H1 (cell line): ENCODE measurements around the gene SLC36A4. TPM values are rescaled to one million over a fixed set of nuclear protein-coding genes. Genes with fewer than 3 reads are reported as not detected.

ENCODE experiments used
- ZNF274 ChIP-seq: IDR thresholded peaks from 2 replicates; pipeline ENCODE4 v1.7.0; 2012; ENCODE audit warnings: low read length, borderline replicate concordance; ENCODE audit errors: extremely low read depth
- polyA plus RNA-seq, 7 experiments: library from polyadenylated mRNA; depleted of rRNA in 3 of 7; stranded (reverse) in 5 of 7; unstranded in 2 of 7; fragments of >200 nt in 5 of 7; fragments of 200-250 nt in 2 of 7; gene quantifications; 1 replicate in 5 of 7; 2 replicates in 1 of 7; 4 replicates in 1 of 7; pipeline versions ENCODE4 v1.2.1 to v1.2.3, GENCODE V29; 2011 to 2013; ENCODE audit warnings: missing spikeins in 2 of 7, mixed read lengths in 2 of 7
- total RNA-seq: library from RNA; stranded (reverse); fragmentation: NEBNext Ultra II Directional; extraction: Animal tissue kit (Norgen Biotek cat#: 25700); gene quantifications from 2 replicates; pipeline ENCODE4 v1.2.1, GENCODE V29; 2021
- TF ChIP-seq, protein P1 (sequence below): IDR thresholded peaks from 2 replicates; pipeline ENCODE4 v1.6.1; 2012; ENCODE audit warnings: low read length, inconsistent platforms

The SLC36A4 gene
- total and polyA plus RNA-seq, 2 of the 8 experiments (the other 6 are each of a cell fraction or from before 2014, with no cell fraction given) = 10.2 to 22.7 TPM

DNA sequence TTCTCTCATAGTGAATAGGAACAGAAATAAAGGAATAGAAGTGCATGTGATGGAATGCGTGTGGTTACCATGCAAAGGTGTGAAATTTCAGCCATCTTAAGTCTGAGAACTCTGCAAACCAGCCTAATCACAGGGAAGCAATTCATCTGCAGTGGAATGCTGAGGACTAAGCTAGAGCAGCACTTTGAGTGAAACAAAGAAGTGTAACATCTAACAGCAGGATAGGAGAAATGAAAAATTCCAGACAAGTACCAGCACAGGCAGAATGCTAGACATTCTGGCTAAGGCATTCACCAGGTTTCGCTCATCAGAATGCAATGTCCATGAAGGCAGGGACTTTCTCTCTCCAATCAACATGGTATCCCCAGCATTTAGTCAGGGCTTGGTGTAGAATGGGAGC is 41.2 kb upstream of the SLC36A4 start (continued):
- no peak for TF ChIP-seq ZNF274
- TF ChIP-seq, protein P1, sequence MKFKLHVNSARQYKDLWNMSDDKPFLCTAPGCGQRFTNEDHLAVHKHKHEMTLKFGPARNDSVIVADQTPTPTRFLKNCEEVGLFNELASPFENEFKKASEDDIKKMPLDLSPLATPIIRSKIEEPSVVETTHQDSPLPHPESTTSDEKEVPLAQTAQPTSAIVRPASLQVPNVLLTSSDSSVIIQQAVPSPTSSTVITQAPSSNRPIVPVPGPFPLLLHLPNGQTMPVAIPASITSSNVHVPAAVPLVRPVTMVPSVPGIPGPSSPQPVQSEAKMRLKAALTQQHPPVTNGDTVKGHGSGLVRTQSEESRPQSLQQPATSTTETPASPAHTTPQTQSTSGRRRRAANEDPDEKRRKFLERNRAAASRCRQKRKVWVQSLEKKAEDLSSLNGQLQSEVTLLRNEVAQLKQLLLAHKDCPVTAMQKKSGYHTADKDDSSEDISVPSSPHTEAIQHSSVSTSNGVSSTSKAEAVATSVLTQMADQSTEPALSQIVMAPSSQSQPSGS = no peak
